Measurements from ENCODE around the gene NCOA7.

DNA sequence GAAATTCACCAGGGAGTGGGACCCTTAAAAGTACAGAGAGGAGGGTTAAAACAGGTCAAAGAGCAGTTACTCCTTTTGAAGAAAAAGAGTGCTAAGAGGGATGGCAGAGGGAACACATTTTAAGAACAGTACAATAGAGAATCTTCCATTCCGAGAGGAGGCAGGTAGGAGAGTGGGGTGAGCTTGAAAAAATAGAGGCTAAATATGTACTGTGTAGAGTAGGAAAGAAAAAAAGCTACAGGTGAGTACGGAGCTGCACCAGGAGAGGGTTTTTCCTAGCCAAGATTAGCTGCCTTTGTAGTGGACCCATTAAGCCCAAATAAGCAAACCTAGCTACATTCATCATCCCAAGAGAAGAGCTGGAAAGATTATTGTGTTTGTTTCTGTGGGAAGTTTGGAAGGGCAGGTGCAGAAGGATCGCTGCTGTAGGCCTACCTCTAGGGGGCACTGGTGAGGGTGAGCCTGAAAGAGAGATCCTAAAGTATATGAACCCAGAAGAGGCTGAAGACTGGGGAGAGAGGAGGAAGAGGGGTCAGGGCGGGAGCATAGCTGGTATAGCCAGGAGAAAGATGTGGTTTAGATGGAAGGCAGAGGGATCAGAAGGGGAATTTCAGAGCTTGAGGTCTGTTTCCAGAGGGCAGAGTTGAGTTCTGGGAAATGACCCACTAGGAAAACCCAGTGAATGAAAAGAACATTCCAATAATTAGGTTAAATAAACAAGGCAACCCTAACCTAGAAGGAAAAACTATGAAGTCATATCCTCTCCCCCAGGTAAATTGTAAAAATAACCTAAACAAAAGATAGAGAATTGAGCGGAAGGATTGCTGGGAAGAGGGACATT, 115.6 kb downstream of the NCOA7 start:
- TF ChIP-seq GLIS3 (CRISPR knock-in tag; IDR thresholded peaks at IDR 0.05) (no peak), TOX (CRISPR knock-in tag; IDR thresholded peaks at IDR 0.05; ENCODE audit: borderline replicate concordance) (no peak), ZNF565 (CRISPR knock-in tag; conservative IDR thresholded peaks at IDR 0.05; ENCODE audit: low read depth) (no peak), ZFP3 (CRISPR knock-in tag; IDR thresholded peaks at IDR 0.05) (no peak), TCF4 (CRISPR knock-in tag; IDR thresholded peaks at IDR 0.05; ENCODE audit: borderline replicate concordance) (no peak), OSR1 (CRISPR knock-in tag; IDR thresholded peaks at IDR 0.05) (no peak)
- TF ChIP-seq, protein P1, sequence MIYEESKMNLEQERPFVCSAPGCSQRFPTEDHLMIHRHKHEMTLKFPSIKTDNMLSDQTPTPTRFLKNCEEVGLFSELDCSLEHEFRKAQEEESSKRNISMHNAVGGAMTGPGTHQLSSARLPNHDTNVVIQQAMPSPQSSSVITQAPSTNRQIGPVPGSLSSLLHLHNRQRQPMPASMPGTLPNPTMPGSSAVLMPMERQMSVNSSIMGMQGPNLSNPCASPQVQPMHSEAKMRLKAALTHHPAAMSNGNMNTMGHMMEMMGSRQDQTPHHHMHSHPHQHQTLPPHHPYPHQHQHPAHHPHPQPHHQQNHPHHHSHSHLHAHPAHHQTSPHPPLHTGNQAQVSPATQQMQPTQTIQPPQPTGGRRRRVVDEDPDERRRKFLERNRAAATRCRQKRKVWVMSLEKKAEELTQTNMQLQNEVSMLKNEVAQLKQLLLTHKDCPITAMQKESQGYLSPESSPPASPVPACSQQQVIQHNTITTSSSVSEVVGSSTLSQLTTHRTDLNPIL (CRISPR knock-in tag; IDR thresholded peaks at IDR 0.05; ENCODE audit: low read depth) = no peak
- TF ChIP-seq, protein P2, sequence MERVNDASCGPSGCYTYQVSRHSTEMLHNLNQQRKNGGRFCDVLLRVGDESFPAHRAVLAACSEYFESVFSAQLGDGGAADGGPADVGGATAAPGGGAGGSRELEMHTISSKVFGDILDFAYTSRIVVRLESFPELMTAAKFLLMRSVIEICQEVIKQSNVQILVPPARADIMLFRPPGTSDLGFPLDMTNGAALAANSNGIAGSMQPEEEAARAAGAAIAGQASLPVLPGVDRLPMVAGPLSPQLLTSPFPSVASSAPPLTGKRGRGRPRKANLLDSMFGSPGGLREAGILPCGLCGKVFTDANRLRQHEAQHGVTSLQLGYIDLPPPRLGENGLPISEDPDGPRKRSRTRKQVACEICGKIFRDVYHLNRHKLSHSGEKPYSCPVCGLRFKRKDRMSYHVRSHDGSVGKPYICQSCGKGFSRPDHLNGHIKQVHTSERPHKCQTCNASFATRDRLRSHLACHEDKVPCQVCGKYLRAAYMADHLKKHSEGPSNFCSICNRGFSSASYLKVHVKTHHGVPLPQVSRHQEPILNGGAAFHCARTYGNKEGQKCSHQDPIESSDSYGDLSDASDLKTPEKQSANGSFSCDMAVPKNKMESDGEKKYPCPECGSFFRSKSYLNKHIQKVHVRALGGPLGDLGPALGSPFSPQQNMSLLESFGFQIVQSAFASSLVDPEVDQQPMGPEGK (CRISPR knock-in tag; IDR thresholded peaks at IDR 0.05; ENCODE audit: borderline replicate concordance) = no peak
- TF ChIP-seq, protein P3, sequence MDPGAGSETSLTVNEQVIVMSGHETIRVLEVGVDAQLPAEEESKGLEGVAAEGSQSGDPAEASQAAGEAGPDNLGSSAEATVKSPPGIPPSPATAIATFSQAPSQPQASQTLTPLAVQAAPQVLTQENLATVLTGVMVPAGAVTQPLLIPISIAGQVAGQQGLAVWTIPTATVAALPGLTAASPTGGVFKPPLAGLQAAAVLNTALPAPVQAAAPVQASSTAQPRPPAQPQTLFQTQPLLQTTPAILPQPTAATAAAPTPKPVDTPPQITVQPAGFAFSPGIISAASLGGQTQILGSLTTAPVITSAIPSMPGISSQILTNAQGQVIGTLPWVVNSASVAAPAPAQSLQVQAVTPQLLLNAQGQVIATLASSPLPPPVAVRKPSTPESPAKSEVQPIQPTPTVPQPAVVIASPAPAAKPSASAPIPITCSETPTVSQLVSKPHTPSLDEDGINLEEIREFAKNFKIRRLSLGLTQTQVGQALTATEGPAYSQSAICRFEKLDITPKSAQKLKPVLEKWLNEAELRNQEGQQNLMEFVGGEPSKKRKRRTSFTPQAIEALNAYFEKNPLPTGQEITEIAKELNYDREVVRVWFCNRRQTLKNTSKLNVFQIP (CRISPR knock-in tag; IDR thresholded peaks at IDR 0.05; ENCODE audit: borderline replicate concordance, low read depth) = no peak
